ENCODE data around the gene RPL7A.

DNA sequence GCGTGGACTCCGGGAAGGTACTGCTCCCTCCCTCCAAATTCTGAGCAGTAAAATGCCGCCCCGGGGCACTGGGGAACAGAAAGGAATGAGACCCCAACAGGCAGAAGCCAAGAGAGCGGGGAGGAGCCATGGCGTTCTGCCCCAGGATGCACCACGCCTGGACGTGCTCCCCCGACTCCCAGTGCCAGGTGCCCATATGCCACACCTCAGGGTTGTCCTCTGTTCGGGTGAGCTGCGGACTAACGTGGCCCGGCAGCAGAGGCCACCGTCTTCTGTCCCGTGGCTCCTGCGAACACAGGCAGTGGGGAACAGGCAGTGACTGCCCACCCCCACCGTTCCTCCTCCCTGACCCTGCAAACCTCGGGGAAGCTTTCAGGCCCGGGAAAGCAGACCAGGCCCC lies 16.8 kb upstream of the RPL7A start:
- TF ChIP-seq, protein P1, sequence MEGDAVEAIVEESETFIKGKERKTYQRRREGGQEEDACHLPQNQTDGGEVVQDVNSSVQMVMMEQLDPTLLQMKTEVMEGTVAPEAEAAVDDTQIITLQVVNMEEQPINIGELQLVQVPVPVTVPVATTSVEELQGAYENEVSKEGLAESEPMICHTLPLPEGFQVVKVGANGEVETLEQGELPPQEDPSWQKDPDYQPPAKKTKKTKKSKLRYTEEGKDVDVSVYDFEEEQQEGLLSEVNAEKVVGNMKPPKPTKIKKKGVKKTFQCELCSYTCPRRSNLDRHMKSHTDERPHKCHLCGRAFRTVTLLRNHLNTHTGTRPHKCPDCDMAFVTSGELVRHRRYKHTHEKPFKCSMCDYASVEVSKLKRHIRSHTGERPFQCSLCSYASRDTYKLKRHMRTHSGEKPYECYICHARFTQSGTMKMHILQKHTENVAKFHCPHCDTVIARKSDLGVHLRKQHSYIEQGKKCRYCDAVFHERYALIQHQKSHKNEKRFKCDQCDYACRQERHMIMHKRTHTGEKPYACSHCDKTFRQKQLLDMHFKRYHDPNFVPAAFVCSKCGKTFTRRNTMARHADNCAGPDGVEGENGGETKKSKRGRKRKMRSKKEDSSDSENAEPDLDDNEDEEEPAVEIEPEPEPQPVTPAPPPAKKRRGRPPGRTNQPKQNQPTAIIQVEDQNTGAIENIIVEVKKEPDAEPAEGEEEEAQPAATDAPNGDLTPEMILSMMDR (conservative IDR thresholded peaks at IDR 0.05; ENCODE audit: low read depth, low read length) = no peak
- TF ChIP-seq RAD21 (IDR thresholded peaks at IDR 0.05; ENCODE audit: low read length) (no peak), POLR2A (IDR thresholded peaks at IDR 0.05; ENCODE audit: low read depth, low read length) (no peak), RFX5 (IDR thresholded peaks at IDR 0.05; ENCODE audit: low read depth, low read length) (no peak), CEBPB (IDR thresholded peaks at IDR 0.05; ENCODE audit: low read depth, low read length) (no peak), FOS (IDR thresholded peaks at IDR 0.05; ENCODE audit: low read depth, low read length) (no peak), CHD1 (IDR thresholded peaks at IDR 0.05; ENCODE audit: low read depth, low read length) (no peak), BHLHE40 (IDR thresholded peaks at IDR 0.05; ENCODE audit: low read depth, low read length) (no peak), MXI1 (IDR thresholded peaks at IDR 0.05; ENCODE audit: borderline replicate concordance, low read depth, low read length) (no peak), NFE2L2 (IDR thresholded peaks at IDR 0.05; ENCODE audit: low read depth, low read length) (no peak), SMC3 (IDR thresholded peaks at IDR 0.05; ENCODE audit: low read depth, low read length) (no peak)
- TF ChIP-seq, protein P2, sequence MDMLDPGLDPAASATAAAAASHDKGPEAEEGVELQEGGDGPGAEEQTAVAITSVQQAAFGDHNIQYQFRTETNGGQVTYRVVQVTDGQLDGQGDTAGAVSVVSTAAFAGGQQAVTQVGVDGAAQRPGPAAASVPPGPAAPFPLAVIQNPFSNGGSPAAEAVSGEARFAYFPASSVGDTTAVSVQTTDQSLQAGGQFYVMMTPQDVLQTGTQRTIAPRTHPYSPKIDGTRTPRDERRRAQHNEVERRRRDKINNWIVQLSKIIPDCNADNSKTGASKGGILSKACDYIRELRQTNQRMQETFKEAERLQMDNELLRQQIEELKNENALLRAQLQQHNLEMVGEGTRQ (IDR thresholded peaks at IDR 0.05; ENCODE audit: low read depth, low read length) = no peak
- TF ChIP-seq, protein P3, sequence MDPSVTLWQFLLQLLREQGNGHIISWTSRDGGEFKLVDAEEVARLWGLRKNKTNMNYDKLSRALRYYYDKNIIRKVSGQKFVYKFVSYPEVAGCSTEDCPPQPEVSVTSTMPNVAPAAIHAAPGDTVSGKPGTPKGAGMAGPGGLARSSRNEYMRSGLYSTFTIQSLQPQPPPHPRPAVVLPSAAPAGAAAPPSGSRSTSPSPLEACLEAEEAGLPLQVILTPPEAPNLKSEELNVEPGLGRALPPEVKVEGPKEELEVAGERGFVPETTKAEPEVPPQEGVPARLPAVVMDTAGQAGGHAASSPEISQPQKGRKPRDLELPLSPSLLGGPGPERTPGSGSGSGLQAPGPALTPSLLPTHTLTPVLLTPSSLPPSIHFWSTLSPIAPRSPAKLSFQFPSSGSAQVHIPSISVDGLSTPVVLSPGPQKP (IDR thresholded peaks at IDR 0.05; ENCODE audit: borderline replicate concordance, low read depth, low read length) = no peak

Measured in IMR-90 (cell line).